A673 (cell line): ENCODE data around the gene PKD1. TPM values are rescaled to one million over a fixed set of nuclear protein-coding genes. Genes with fewer than 3 reads are reported as not detected.

ENCODE experiments used
- BruUV-seq: library from RNA; stranded (reverse); fragments of 400-500 nt; replicated peaks from 2 replicates; lab custom pipeline; 2021; lab: Mats Ljungman, UMichigan
- CTCF ChIA-PET: fragments of 300-600 bp; sonication (Branson Sonifier 250); formaldehyde crosslinking; loops from one replicate; lab custom pipeline; 2022; ENCODE audit warnings: antibody characterized with exemption; lab: Charles Lee
- POLR2A ChIA-PET: fragments of 300-600 bp; sonication (Branson Sonifier 250); formaldehyde crosslinking; loops from one replicate; lab custom pipeline; 2022; ENCODE audit warnings: antibody characterized with exemption; ENCODE audit not compliant: low non-redundant PET; lab: Charles Lee
- DNase-seq: peaks from one replicate; pipeline ENCODE4 v3.0.0-alpha.2; 2015; ENCODE audit warnings: low spot score
- H3K27ac ChIP-seq: fragments of 200-600 bp; sonication (generic); 2 replicates; pipeline ENCODE4 v1.5.1; 2016; ENCODE audit warnings: mixed run types, low read depth, mild to moderate bottlenecking, mixed read lengths, antibody characterized with exemption, low read length; ENCODE audit not compliant: poor library complexity, severe bottlenecking
- H3K27me3 ChIP-seq: fragments of 200-600 bp; sonication (generic); replicated peaks from 2 replicates; pipeline ENCODE4 v1.6.1; 2017; ENCODE audit warnings: mixed run types, low read depth, mild to moderate bottlenecking, mixed read lengths, antibody characterized with exemption, low read length; ENCODE audit not compliant: insufficient read depth, poor library complexity
- H3K36me3 ChIP-seq: fragments of 200-600 bp; sonication (generic); 2 replicates; pipeline ENCODE4 v1.6.1; 2016; ENCODE audit warnings: mixed run types, mild to moderate bottlenecking, mixed read lengths, antibody characterized with exemption, low read length; ENCODE audit not compliant: insufficient read depth, poor library complexity, severe bottlenecking
- H3K4me1 ChIP-seq: fragments of 200-600 bp; sonication (generic); 2 replicates; pipeline ENCODE4 v1.6.1; 2017; ENCODE audit warnings: mixed run types, mild to moderate bottlenecking, mixed read lengths, antibody characterized with exemption, low read length; ENCODE audit not compliant: insufficient read depth, poor library complexity, severe bottlenecking
- H3K4me3 ChIP-seq: fragments of 200-600 bp; sonication (generic); 2 replicates; pipeline ENCODE4 v1.5.1; 2016; ENCODE audit warnings: low read depth, mixed run types, mild to moderate bottlenecking, mixed read lengths, low read length; ENCODE audit not compliant: poor library complexity, severe bottlenecking
- H3K9me3 ChIP-seq: fragments of 200-600 bp; sonication (generic); 2 replicates; pipeline ENCODE4 v1.6.1; 2016; ENCODE audit warnings: mixed run types, low read depth, mild to moderate bottlenecking, mixed read lengths, antibody characterized with exemption, low read length; ENCODE audit not compliant: poor library complexity, severe bottlenecking
- CTCF ChIP-seq: fragments of 300-800, 200-600 bp; sonication (generic); conservative IDR thresholded peaks from 2 replicates; pipeline ENCODE4 v1.5.1; 2017; ENCODE audit warnings: low read depth, mild to moderate bottlenecking, antibody characterized with exemption, low read length, moderate library complexity, mixed read lengths
- EZH2 ChIP-seq: fragments of 200-600 bp; sonication (generic); IDR thresholded peaks from 2 replicates; pipeline ENCODE4 v1.6.1; 2017; ENCODE audit warnings: borderline replicate concordance, low read depth, mild to moderate bottlenecking, mixed read lengths, antibody characterized with exemption, low read length; ENCODE audit not compliant: poor library complexity, severe bottlenecking
- intact Hi-C: fragments of 100-400 bp; cut with micrococcal nuclease; formaldehyde crosslinking; loops from one replicate; pipeline ENCODE4 v1.10.0; 2022; ENCODE audit not compliant: unreplicated experiment
- total RNA-seq: library from RNA; stranded (reverse); gene quantifications from 2 replicates; pipeline ENCODE4 v1.2.3, GENCODE V29; 2021

The PKD1 gene
- total RNA-seq, 1 experiment from 2014 or later: 121 TPM

- ChIA-PET POLR2A (no interaction called here), CTCF (no interaction called here)
- Histone ChIP-seq H3K9me3 (no peaks in the 10 kb centered on the region), H3K4me1 (no peaks in the 10 kb centered on the region), H3K27me3 (no peaks in the 10 kb centered on the region), H3K27ac (no peak overlapping the region), H3K36me3 (peaks cover 10% of the 10 kb centered on the region), H3K4me3 (no peak overlapping the region)
- TF ChIP-seq CTCF (no peak), EZH2 (no peak)
- intact Hi-C loops: no loop called here
- DNase-seq: no peak
- BruUV-seq: no TSS peak
Observed at GRCh38 chr16:2167068-2167638, 31.5 kb upstream of the PKD1 start.

GRCh38 chr16:2166263-2167067, 30.8 kb upstream of the PKD1 start:
- Histone ChIP-seq H3K36me3 (peaks cover 10% of the 10 kb centered on the region), H3K27ac (no peak overlapping the region)
- POLR2A ChIA-PET: no interaction called here

GRCh38 chr16:2165861-2166260, 30.2 kb upstream of the PKD1 start:
- intact Hi-C loops: no loop called here
- ChIA-PET POLR2A (no interaction called here), CTCF (no interaction called here)
- Histone ChIP-seq H3K4me3 (no peak overlapping the region), H3K27ac (no peak overlapping the region), H3K27me3 (no peaks in the 10 kb centered on the region), H3K4me1 (no peaks in the 10 kb centered on the region), H3K36me3 (peaks cover 10% of the 10 kb centered on the region), H3K9me3 (no peaks in the 10 kb centered on the region)
- TF ChIP-seq EZH2 (no peak), CTCF (no peak)
- no peak for DNase-seq
- BruUV-seq: no TSS peak

More at GRCh38 chr16:2166263-2167067, 30.8 kb upstream of the PKD1 start:
- no peaks in the 10 kb centered on the region for H3K27me3 ChIP-seq
- H3K4me3 ChIP-seq: no peak overlapping the region
- TF ChIP-seq EZH2 (no peak), CTCF (no peak)
- intact Hi-C loops: no loop called here
- no peaks in the 10 kb centered on the region for H3K4me1 ChIP-seq
- CTCF ChIA-PET: no interaction called here
- no peak for DNase-seq
- no TSS peak for BruUV-seq
- no peaks in the 10 kb centered on the region for H3K9me3 ChIP-seq
